Measurements from ENCODE around the gene USP51. TPM values are rescaled to one million over a fixed set of nuclear protein-coding genes. Genes with fewer than 3 reads are reported as not detected.

USP51 gene
- total RNA-seq, 1 experiment from 2014 or later: not detected

GRCh38 chrX:55451990-55452832, 37.4 kb downstream of the USP51 start, which contains the start of gene MAGEH1:
MAGEH1 (plus strand) TSS chrX:55452127; CDS start chrX:55452375, 248 bp downstream.
- BruUV-seq (replicated peaks): no TSS peak
- ChIA-PET CTCF (no interaction called here), RAD21 (ENCODE audit: low non-redundant PET in 1 of 2, low total read pairs in 2 of 2, uncharacterized antibody in 2 of 2, unreplicated experiment in 2 of 2) (no interaction called here), POLR2A (no interaction called here)
- no peak within 1 kb of the TSS for H3K4me2 ChIP-seq (ENCODE audit: low read length)
- H3K9ac ChIP-seq (ENCODE audit: low read length): no peak within 1 kb of the TSS
- no peak within 1 kb of the TSS for H3K4me3 ChIP-seq (replicated peaks in 1 of 2; ENCODE audit: low read depth in 1 of 2, low read length in 2 of 2)
- no peaks in the 10 kb centered on the region for H3K36me3 ChIP-seq (ENCODE audit: control insufficient read depth in 1 of 2, insufficient read depth in 2 of 2, low read length in 2 of 2)
- intact Hi-C loops (cut with micrococcal nuclease): no loop called here
- no peaks in the 10 kb centered on the region for H3K9me2 ChIP-seq (ENCODE audit: insufficient read depth)
- no peak for TF ChIP-seq CEBPB (IDR thresholded peaks at IDR 0.05; ENCODE audit: low read depth)
- TF ChIP-seq SP1 (IDR thresholded peaks at IDR 0.05; ENCODE audit: low read depth): no peak
- no peak for TF ChIP-seq SIN3A (IDR thresholded peaks at IDR 0.05; ENCODE audit: low read depth)
- TF ChIP-seq MAX (IDR thresholded peaks at IDR 0.05): no peak
- no peak for TF ChIP-seq RAD21 (IDR thresholded peaks at IDR 0.05; ENCODE audit: low read depth)
- no peak for TF ChIP-seq JUND (IDR thresholded peaks at IDR 0.05)
- TF ChIP-seq TCF7L2 (IDR thresholded peaks at IDR 0.05; ENCODE audit: borderline replicate concordance, extremely low read depth, insufficient read depth, insufficient read length): no peak
- TF ChIP-seq ZNF274 (IDR thresholded peaks at IDR 0.05; ENCODE audit: low read depth, low read length): no peak
- TF ChIP-seq CBX3 (IDR thresholded peaks at IDR 0.05; ENCODE audit: low read depth): no peak
- no peak for TF ChIP-seq ELF1 (IDR thresholded peaks at IDR 0.05; ENCODE audit: borderline replicate concordance, low read depth)
- no peak for ATAC-seq
- H3K27ac ChIP-seq (ENCODE audit: low read depth, low read length): no peak within 1 kb of the TSS
- H3K79me2 ChIP-seq (ENCODE audit: insufficient read depth, low read length): no peaks in the 10 kb centered on the region
- no peaks in the 10 kb centered on the region for H3K4me1 ChIP-seq (ENCODE audit: control insufficient read depth in 1 of 2, insufficient read depth in 2 of 2, low read length in 2 of 2)
- H3K27me3 ChIP-seq (ENCODE audit: insufficient read depth, low read length): no peaks in the 10 kb centered on the region; the same call in 1 of the 2 replicates
- DNase-seq (ENCODE audit: low read depth, low spot score): no peak
- no peaks in the 10 kb centered on the region for H4K20me1 ChIP-seq (ENCODE audit: insufficient read depth)
- H3K9me3 ChIP-seq (ENCODE audit: control insufficient read depth in 1 of 2, insufficient read depth in 1 of 2, low read depth in 1 of 2, low read length in 2 of 2): no peaks in the 10 kb centered on the region
- no peak within 1 kb of the TSS for H2AFZ ChIP-seq (ENCODE audit: low read depth, low read length, poor library complexity, severe bottlenecking)

- POLR2A ChIA-PET: no interaction called here
- no peaks in the 10 kb centered on the region for H3K9me3 ChIP-seq (ENCODE audit: control insufficient read depth in 1 of 2, insufficient read depth in 1 of 2, low read depth in 1 of 2, low read length in 2 of 2)
- H2AFZ ChIP-seq (ENCODE audit: low read depth, low read length, poor library complexity, severe bottlenecking): no peak overlapping the region
- no peaks in the 10 kb centered on the region; the same call in 1 of the 2 replicates for H3K27me3 ChIP-seq (ENCODE audit: insufficient read depth, low read length)
- H3K4me3 ChIP-seq (replicated peaks in 1 of 2; ENCODE audit: low read depth in 1 of 2, low read length in 2 of 2): no peak overlapping the region
- H4K20me1 ChIP-seq (ENCODE audit: insufficient read depth): no peaks in the 10 kb centered on the region
- no peak overlapping the region for H3K27ac ChIP-seq (ENCODE audit: low read depth, low read length)
- RAD21 ChIA-PET (ENCODE audit: low non-redundant PET in 1 of 2, low total read pairs in 2 of 2, uncharacterized antibody in 2 of 2, unreplicated experiment in 2 of 2): no interaction called here
- TF ChIP-seq POLR2AphosphoS5 (IDR thresholded peaks at IDR 0.05; ENCODE audit: low read depth, low read length): no peak
- no peak for TF ChIP-seq SRF (IDR thresholded peaks at IDR 0.05; ENCODE audit: low read depth)
- no peak for TF ChIP-seq MAX (IDR thresholded peaks at IDR 0.05)
- no peak for TF ChIP-seq ZFX (IDR thresholded peaks at IDR 0.05)
- CTCF ChIA-PET: no interaction called here
- no peaks in the 10 kb centered on the region for H3K79me2 ChIP-seq (ENCODE audit: insufficient read depth, low read length)
- BruUV-seq (replicated peaks): no TSS peak
- no peaks in the 10 kb centered on the region for H3K36me3 ChIP-seq (ENCODE audit: control insufficient read depth in 1 of 2, insufficient read depth in 2 of 2, low read length in 2 of 2)
- H3K4me2 ChIP-seq (ENCODE audit: low read length): no peak overlapping the region
- H3K9ac ChIP-seq (ENCODE audit: low read length): no peak overlapping the region
- no peaks in the 10 kb centered on the region for H3K4me1 ChIP-seq (ENCODE audit: control insufficient read depth in 1 of 2, insufficient read depth in 2 of 2, low read length in 2 of 2)
- H3K9me2 ChIP-seq (ENCODE audit: insufficient read depth): no peaks in the 10 kb centered on the region
- DNase-seq (ENCODE audit: low read depth, low spot score) (no peak), ATAC-seq (no peak)
- intact Hi-C loops (cut with micrococcal nuclease): no loop called here
Measured at GRCh38 chrX:55451626-55451989, 38.0 kb downstream of the USP51 start.
